Gastroesophageal sphincter (tissue), 3 donors: Measurements from ENCODE around the gene PLPP7.
"Not testable (repeated sequence)": the region's sequence is repeated elsewhere in the genome, so short reads cannot be mapped to it uniquely, and the experiment has no call there.

Experiments used
- CTCF ChIP-seq, 4 experiments: fragments of 200-600 bp in 2 of 4; fragments of 450-650 bp in 2 of 4; sonication (generic) in 1 of 4; IDR thresholded peaks; one replicate each; pipeline ENCODE4 v1.5.1; 2017 to 2019; ENCODE audit warnings: antibody characterized with exemption in 4 of 4, mild to moderate bottlenecking in 2 of 4, moderate library complexity in 2 of 4
- POLR2AphosphoS5 ChIP-seq: sonication (generic); formaldehyde crosslinking; IDR thresholded peaks from one replicate; pipeline ENCODE4 v1.6.1; 2017; ENCODE audit warnings: antibody characterized with exemption

DNA sequence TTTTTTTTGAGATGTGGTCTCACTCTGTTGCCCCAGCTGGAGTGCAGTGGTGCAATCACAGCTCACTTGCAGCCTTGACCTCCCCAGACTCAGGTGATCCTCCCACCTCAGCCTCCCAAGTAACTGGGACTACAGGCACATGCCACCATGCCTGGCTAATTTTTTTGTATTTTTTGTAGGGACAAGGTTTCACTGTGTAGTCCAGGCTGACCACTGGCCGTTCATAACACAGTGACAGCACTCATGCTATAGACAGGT is 18.6 kb upstream of the PLPP7 start:
- not testable (repeated sequence) for TF ChIP-seq POLR2AphosphoS5; CTCF (IDR thresholded peaks at IDR 0.05)
